IMR-90 (cell line): ENCODE data around the gene ARHGEF7. TPM values are rescaled to one million over a fixed set of nuclear protein-coding genes. Genes with fewer than 3 reads are reported as not detected.

Experiments used
- ATAC-seq: fragments of 200-7000 bp; cut with Tn5 transposase; 2 replicates; pipeline ENCODE4 v1.9.1; 2020; ENCODE audit warnings: low read depth, mild to moderate bottlenecking, moderate library complexity
- BruUV-seq: library from RNA; stranded (reverse); fragments of 400-500 nt; replicated peaks from 2 replicates; lab custom pipeline; 2021; lab: Mats Ljungman, UMichigan
- CTCF ChIA-PET: fragments of 300-600 bp; formaldehyde crosslinking; extraction: SDS; loops from one replicate; lab custom pipeline; 2021; ENCODE audit warnings: antibody characterized with exemption; lab: Yijun Ruan, JAX
- POLR2A ChIA-PET: fragments of 300-600 bp; sonication (Branson Sonifier 250); formaldehyde crosslinking; loops from one replicate; lab custom pipeline; 2022; ENCODE audit warnings: antibody characterized with exemption; ENCODE audit not compliant: unreplicated experiment; lab: Charles Lee
- DNase-seq: peaks from one replicate; pipeline ENCODE4 v3.0.0; 2013
- H2AFZ ChIP-seq: replicated peaks from 2 replicates; pipeline ENCODE3; 2013; ENCODE audit warnings: low read length, mild to moderate bottlenecking; ENCODE audit not compliant: poor library complexity
- H2AK5ac ChIP-seq: 2 replicates; pipeline ENCODE4 v1.6.1; 2013; ENCODE audit warnings: low read depth, low read length, inconsistent platforms
- H2AK9ac ChIP-seq: replicated peaks from 2 replicates; pipeline ENCODE3; 2013; ENCODE audit warnings: mild to moderate bottlenecking, low read depth, low read length, moderate library complexity; ENCODE audit not compliant: poor library complexity
- H2BK120ac ChIP-seq: 2 replicates; pipeline ENCODE4 v1.6.1; 2013; ENCODE audit warnings: low read depth, low read length, inconsistent platforms
- H2BK15ac ChIP-seq: 3 replicates; pipeline ENCODE4 v1.6.1; 2013; ENCODE audit warnings: low read depth, low read length, inconsistent platforms
- H2BK20ac ChIP-seq: 2 replicates; pipeline ENCODE4 v1.6.1; 2013; ENCODE audit warnings: low read depth, mild to moderate bottlenecking, inconsistent platforms, low read length, moderate library complexity
- H2BK5ac ChIP-seq: 2 replicates; pipeline ENCODE4 v1.6.1; 2013; ENCODE audit warnings: mild to moderate bottlenecking, low read depth, low read length, inconsistent platforms; ENCODE audit not compliant: poor library complexity, severe bottlenecking
- H3K14ac ChIP-seq: replicated peaks from 2 replicates; pipeline ENCODE4 v1.6.1; 2013; ENCODE audit warnings: low read depth, low read length, inconsistent platforms
- H3K18ac ChIP-seq: 2 replicates; pipeline ENCODE4 v1.6.1; 2013; ENCODE audit warnings: low read depth, low read length, control low read depth
- H3K23ac ChIP-seq: 2 replicates; pipeline ENCODE4 v1.6.1; 2013; ENCODE audit warnings: low read depth, low read length, inconsistent platforms
- H3K27ac ChIP-seq: 2 replicates; pipeline ENCODE4 v1.5.1; 2013; ENCODE audit warnings: mild to moderate bottlenecking, control low read depth, low read length; ENCODE audit not compliant: insufficient read depth
- H3K27me3 ChIP-seq: 2 replicates; pipeline ENCODE4 v1.6.1; 2013; ENCODE audit warnings: low read length; ENCODE audit not compliant: control insufficient read depth, insufficient read depth
- H3K36me3 ChIP-seq: 2 replicates; pipeline ENCODE4 v1.6.1; 2013; ENCODE audit warnings: low read length, mixed read lengths; ENCODE audit not compliant: control insufficient read depth, insufficient read depth
- H3K4ac ChIP-seq: 2 replicates; pipeline ENCODE4 v1.6.1; 2013; ENCODE audit warnings: low read depth, low read length, inconsistent platforms
- H3K4me1 ChIP-seq: 2 replicates; pipeline ENCODE4 v1.6.1; 2013; ENCODE audit warnings: low read length, mixed read lengths; ENCODE audit not compliant: control insufficient read depth, insufficient read depth
- H3K4me2 ChIP-seq: 2 replicates; pipeline ENCODE4 v1.6.1; 2013; ENCODE audit warnings: low read depth, mild to moderate bottlenecking, control low read depth, low read length, moderate library complexity
- H3K4me3 ChIP-seq: 2 replicates; pipeline ENCODE4 v1.5.1; 2013; ENCODE audit warnings: low read depth, mild to moderate bottlenecking, control low read depth, low read length, moderate library complexity; ENCODE audit not compliant: insufficient read depth
- H3K56ac ChIP-seq: 2 replicates; pipeline ENCODE4 v1.6.1; 2013; ENCODE audit warnings: low read length, inconsistent platforms; ENCODE audit not compliant: insufficient read depth; ENCODE audit errors: extremely low read depth
- H3K79me1 ChIP-seq, 2 experiments: 2 replicates each; pipeline ENCODE4 v1.6.1; 2013; ENCODE audit warnings: low read length in 2 of 2, inconsistent platforms in 1 of 2, low read depth in 1 of 2
- H3K9ac ChIP-seq: 2 replicates; pipeline ENCODE4 v1.6.1; 2013; ENCODE audit warnings: low read depth, low read length, control low read depth
- H3K9me1 ChIP-seq: 2 replicates; pipeline ENCODE4 v1.6.1; 2013; ENCODE audit warnings: low read length, inconsistent platforms; ENCODE audit not compliant: insufficient read depth
- H3K9me3 ChIP-seq: 2 replicates; pipeline ENCODE4 v1.6.1; 2013; ENCODE audit warnings: low read length; ENCODE audit not compliant: control insufficient read depth, insufficient read depth
- H4K20me1 ChIP-seq: 2 replicates; pipeline ENCODE4 v1.6.1; 2013; ENCODE audit warnings: low read length, inconsistent platforms; ENCODE audit not compliant: insufficient read depth
- H4K5ac ChIP-seq: 2 replicates; pipeline ENCODE4 v1.6.1; 2013; ENCODE audit warnings: mild to moderate bottlenecking, low read depth, low read length, control low read depth
- H4K8ac ChIP-seq, 2 experiments: 2 replicates each; pipeline ENCODE4 v1.6.1; 2013; ENCODE audit warnings: low read depth in 2 of 2, low read length in 2 of 2, control low read depth in 1 of 2, inconsistent platforms in 1 of 2
- H4K91ac ChIP-seq: 2 replicates; pipeline ENCODE4 v1.6.1; 2013; ENCODE audit warnings: low read depth, low read length, inconsistent platforms; ENCODE audit not compliant: insufficient read depth
- CEBPB ChIP-seq: IDR thresholded peaks from 2 replicates; pipeline ENCODE4 v1.6.1; 2012; ENCODE audit warnings: low read depth, low read length, improper control_type of control experiment
- CTCF ChIP-seq: conservative IDR thresholded peaks from 2 replicates; pipeline ENCODE4 v1.5.1; 2012; ENCODE audit warnings: mild to moderate bottlenecking, low read depth, low read length, improper control_type of control experiment
- RCOR1 ChIP-seq: IDR thresholded peaks from 2 replicates; pipeline ENCODE4 v1.6.1; 2012; ENCODE audit warnings: mild to moderate bottlenecking, low read length, improper control_type of control experiment; ENCODE audit not compliant: insufficient replicate concordance
- WGBS, 2 experiments: methylation state at CpG; one replicate each; pipeline versions ENCODE4 v1.1.5 to v1.1.7; 2013; ENCODE audit warnings: missing lambda C conversion rate in 2 of 2; ENCODE audit not compliant: insufficient read length in 1 of 2; ENCODE audit errors: extremely low coverage in 2 of 2; 5-methylcytosine and 5-hydroxymethylcytosine counted together
- dilution Hi-C: fragments of 300-500 bp; cut with HindIII; formaldehyde crosslinking; loops from one replicate; pipeline ENCODE4 v1.14.3; 2018; ENCODE audit warnings: low sequenced_read_pairs; ENCODE audit not compliant: unreplicated experiment
- in situ Hi-C: fragments of 300-500 bp; cut with MboI; formaldehyde crosslinking; loops from 3 replicates; pipeline ENCODE4 v1.14.3; 2019; ENCODE audit warnings: low sequenced_read_pairs, inconsistent platforms, mixed read lengths
- intact Hi-C: fragments of 100-400 bp; cut with micrococcal nuclease; formaldehyde crosslinking; loops from 2 replicates; pipeline ENCODE4 v1.10.0; 2022
- polyA plus RNA-seq, 3 experiments: library from polyadenylated mRNA; depleted of rRNA; stranded (reverse); fragments of >200 nt; gene quantifications; 2 replicates each; pipeline ENCODE4 v1.2.3, GENCODE V29; 2012; ENCODE audit warnings: low replicate concordance in 1 of 3
- total RNA-seq: library from RNA; depleted of rRNA; stranded (reverse); fragments of >200 nt; gene quantifications from 2 replicates; pipeline ENCODE4 v1.2.3, GENCODE V29; 2012

ARHGEF7 gene
- total and polyA plus RNA-seq, 2 of the 4 experiments (the other 2 are of a cell fraction) = 32.9 to 59.0 TPM

- Histone ChIP-seq H3K56ac (no peak overlapping the region), H3K27me3 (no peaks in the 10 kb centered on the region), H2AK5ac (no peak overlapping the region), H3K4me3 (no peak overlapping the region), H3K9me1 (peaks cover 13% of the 10 kb centered on the region), H3K9me3 (no peaks in the 10 kb centered on the region), H4K91ac (no peak overlapping the region), H2AFZ (no peak overlapping the region), H2BK5ac (no peak overlapping the region), H4K5ac (no peak overlapping the region), H3K14ac (no peak overlapping the region), H3K18ac (no peak overlapping the region), H3K23ac (no peak overlapping the region), H2BK15ac (no peak overlapping the region), H3K4ac (no peak overlapping the region), H3K4me1 (peaks cover 11% of the 10 kb centered on the region), H3K9ac (no peak overlapping the region), H3K27ac (no peak overlapping the region), H2BK20ac (no peak overlapping the region), H2AK9ac (no peak overlapping the region), H3K79me1 (peaks cover 15 to 47% of the 10 kb centered on the region in 2 experiments), H4K20me1 (no peaks in the 10 kb centered on the region; the same call in 1 of the 2 replicates), H3K4me2 (no peak overlapping the region), H2BK120ac (no peak overlapping the region), H4K8ac (no peak overlapping the region), H3K36me3 (peaks cover 50% of the 10 kb centered on the region)
- no TSS peak for BruUV-seq
- in situ Hi-C loops = no loop called here
- intact Hi-C loops = no loop called here
- DNase-seq (no peak), ATAC-seq (no peak)
- TF ChIP-seq CEBPB (no peak), CTCF (no peak), RCOR1 (no peak)
- ChIA-PET CTCF (no interaction called here), POLR2A (no interaction called here)
- 94% methylated on average over 8 of the region's 9 CpGs; no CpG with 5 or more reads in 1 of the 2 experiments for WGBS, 2 experiments
- dilution Hi-C loops = no loop called here
Measured at GRCh38 chr13:111283991-111284390, 168.9 kb downstream of the ARHGEF7 start.
